Activated T-cell treated with anti-CD3 and anti-CD28 coated beads, Interleukin-2, amount 50 U/mL, for 48 hours (primary cell): ENCODE data around the gene NPIPB13.
"Not testable (repeated sequence)": the region's sequence is repeated elsewhere in the genome, so short reads cannot be mapped to it uniquely, and the experiment has no call there.

Experiments
- DNase-seq, 2 experiments: peaks; one replicate each; pipeline ENCODE4 v3.0.0-alpha.2; 2020

NPIPB13 gene

GRCh38 chr16:30248379-30248778 lies at the start of gene NPIPB13:
Gene NPIPB13, minus strand, starts transcription at chr16:30248479. Its CDS starts 2,906 bp downstream, at chr16:30245573.
- not testable (repeated sequence) for DNase-seq

- DNase-seq: not testable (repeated sequence)
These were observed 34.1 kb upstream of the NPIPB13 start for GRCh38 chr16:30282357-30282756.

- not testable (repeated sequence) for DNase-seq
These were observed 30.2 kb upstream of the NPIPB13 start for GRCh38 chr16:30278523-30278922.

- DNase-seq: peak in 1 of 2 experiments; percentile 2
These were observed 31.2 kb downstream of the NPIPB13 start for GRCh38 chr16:30217082-30217481.

- not testable (repeated sequence) for DNase-seq
These were observed 36.9 kb downstream of the NPIPB13 start for GRCh38 chr16:30211414-30211813.

- peak in 1 of 2 experiments; percentile 15 for DNase-seq
These were observed 39.2 kb downstream of the NPIPB13 start for GRCh38 chr16:30209032-30209431.

GRCh38 chr16:30207063-30207704 lies 41.1 kb downstream of the NPIPB13 start:
- peak; percentile 17 to 27 for DNase-seq

GRCh38 chr16:30206252-30206651 lies 42.0 kb downstream of the NPIPB13 start:
- not testable (repeated sequence) for DNase-seq

GRCh38 chr16:30205541-30206236 lies 42.6 kb downstream of the NPIPB13 start:
- peak; percentile 32 to 45 for DNase-seq

- DNase-seq: not testable (repeated sequence)
These were observed 48.5 kb downstream of the NPIPB13 start for GRCh38 chr16:30199608-30200343.

GRCh38 chr16:30199049-30199448 lies 49.2 kb downstream of the NPIPB13 start, which contains the start of gene SULT1A3:
Gene SULT1A3, plus strand, starts transcription at chr16:30199255. Its CDS starts 1,474 bp downstream, at chr16:30200729.
- DNase-seq: not testable (repeated sequence)
